HAP-1 (cell line): ENCODE results near the gene IL1RAPL1.

ENCODE experiments used
- DNase-seq, 2 experiments: peaks; one replicate each; pipeline ENCODE4 v3.0.0-alpha.2; 2016 to 2020; ENCODE audit warnings: low spot score in 2 of 2
- H3K27me3 ChIP-seq: fragments of 250-450 bp; sonication (Bioruptor Pico); 2 replicates; pipeline ENCODE4 v1.5.1; 2020; ENCODE audit warnings: low read depth, mild to moderate bottlenecking, moderate library complexity
- H3K36me3 ChIP-seq: fragments of 250-450 bp; sonication (Bioruptor Pico); replicated peaks from 2 replicates; pipeline ENCODE4 v1.5.1; 2020; ENCODE audit warnings: mild to moderate bottlenecking
- H3K4me1 ChIP-seq: fragments of 250-450 bp; sonication (Bioruptor Pico); 2 replicates; pipeline ENCODE4 v1.5.1; 2020; ENCODE audit warnings: mild to moderate bottlenecking
- H3K4me3 ChIP-seq: fragments of 250-450 bp; sonication (Bioruptor Pico); 2 replicates; pipeline ENCODE4 v1.5.1; 2020; ENCODE audit warnings: mild to moderate bottlenecking, moderate library complexity
- H3K9me3 ChIP-seq: fragments of 250-450 bp; sonication (Bioruptor Pico); 2 replicates; pipeline ENCODE4 v1.5.1; 2020; ENCODE audit warnings: mild to moderate bottlenecking, moderate library complexity
- in situ Hi-C: fragments of 300-500 bp; cut with MboI; formaldehyde crosslinking; loops from 3 replicates; pipeline ENCODE4 v1.14.3; 2020; ENCODE audit warnings: low sequenced_read_pairs, inconsistent platforms, mixed read lengths

IL1RAPL1 gene

DNA sequence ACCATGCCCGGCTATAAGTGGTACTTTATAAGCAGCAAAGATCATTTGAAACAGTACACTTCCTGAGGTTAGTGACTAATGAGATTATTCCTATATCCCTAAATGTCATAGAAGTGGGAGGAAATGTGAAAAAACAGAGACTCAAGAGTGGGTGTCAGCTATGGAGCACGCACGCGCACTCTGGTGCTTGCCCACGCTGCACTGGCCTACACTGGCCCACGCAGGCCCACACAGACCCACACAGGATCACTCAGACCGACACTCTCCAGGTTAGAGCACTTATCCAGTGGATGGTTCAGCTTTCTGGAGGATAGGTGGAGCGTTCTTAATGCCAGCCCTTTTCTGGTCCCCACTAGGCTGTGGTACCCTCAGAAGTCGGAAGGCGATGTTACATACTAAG lies 78.5 kb downstream of the IL1RAPL1 start:
- in situ Hi-C loops: no loop called here
- Histone ChIP-seq H3K9me3 (no peaks in the 10 kb centered on the region), H3K27me3 (no peaks in the 10 kb centered on the region), H3K4me3 (no peak overlapping the region), H3K4me1 (peaks cover 4% of the 10 kb centered on the region), H3K36me3 (no peaks in the 10 kb centered on the region)
- DNase-seq: no peak

DNA sequence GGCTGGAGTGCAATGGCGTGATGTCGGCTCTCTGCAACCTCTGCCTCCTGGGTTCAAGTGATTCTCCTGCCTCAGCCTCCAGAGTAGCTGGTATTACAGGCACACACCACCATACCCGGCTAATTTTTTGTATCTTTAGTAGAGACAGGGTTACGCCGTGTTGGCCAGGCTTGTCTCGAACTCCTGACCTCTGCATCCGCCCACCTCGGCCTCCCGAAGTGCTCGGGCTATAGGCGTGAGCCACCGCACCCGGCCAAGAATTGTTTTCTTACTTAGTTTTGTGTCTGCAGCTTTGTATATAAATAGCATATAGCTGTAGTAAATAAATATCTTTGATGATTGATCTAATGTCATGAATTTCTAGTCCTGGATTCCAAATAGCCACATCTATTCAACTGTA lies 81.1 kb downstream of the IL1RAPL1 start:
- no peak for DNase-seq
- Histone ChIP-seq H3K36me3 (no peaks in the 10 kb centered on the region), H3K4me1 (peaks cover 5% of the 10 kb centered on the region), H3K27me3 (no peaks in the 10 kb centered on the region), H3K4me3 (no peak overlapping the region), H3K9me3 (no peaks in the 10 kb centered on the region)
- in situ Hi-C loops: no loop called here

DNA sequence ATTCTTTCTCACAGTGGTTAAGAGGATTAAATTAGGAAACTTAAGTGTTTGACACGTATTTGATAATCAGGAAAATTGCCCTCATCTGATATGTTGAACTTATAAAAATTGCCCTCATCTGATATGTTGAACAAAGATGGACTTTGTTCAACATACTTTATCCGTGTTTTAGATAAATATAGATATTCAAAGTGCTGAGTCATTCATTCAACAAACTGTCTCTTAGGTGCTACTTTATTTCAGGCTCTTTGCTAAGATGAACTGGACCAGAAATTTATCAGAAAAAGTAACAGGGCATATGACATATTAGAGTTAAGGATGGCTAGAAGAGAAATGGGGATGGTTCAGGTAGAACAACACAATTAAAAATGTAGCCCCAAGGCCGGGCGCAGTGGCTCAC lies 81.7 kb downstream of the IL1RAPL1 start:
- no peaks in the 10 kb centered on the region for H3K27me3 ChIP-seq
- in situ Hi-C loops: no loop called here
- H3K36me3 ChIP-seq: no peaks in the 10 kb centered on the region
- H3K4me1 ChIP-seq: peaks cover 5% of the 10 kb centered on the region
- no peak for DNase-seq
- H3K4me3 ChIP-seq: no peak overlapping the region
- H3K9me3 ChIP-seq: no peaks in the 10 kb centered on the region

DNA sequence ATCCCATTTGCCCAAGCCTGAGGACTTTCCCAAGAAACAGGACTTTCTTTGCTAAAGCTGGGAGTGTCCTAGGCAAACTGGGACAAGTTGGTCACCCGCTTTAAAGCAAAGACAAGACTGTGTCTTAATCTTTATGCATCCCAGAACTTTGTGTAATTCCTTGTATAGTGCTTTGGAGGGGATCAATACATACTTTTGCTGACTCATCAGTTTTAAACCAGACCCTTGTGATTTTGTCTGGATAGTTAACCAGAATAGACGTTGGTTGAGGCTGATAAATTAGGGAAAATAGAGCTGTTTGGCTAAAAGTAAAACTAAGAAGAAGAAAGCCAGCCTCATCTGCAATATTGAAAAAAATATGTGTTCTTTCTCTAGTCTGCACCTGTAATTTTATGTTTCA lies 82.8 kb downstream of the IL1RAPL1 start:
- H3K4me3 ChIP-seq: no peak overlapping the region
- H3K4me1 ChIP-seq: peaks cover 13% of the 10 kb centered on the region
- DNase-seq: no peak
- in situ Hi-C loops: no loop called here
- no peaks in the 10 kb centered on the region for H3K9me3 ChIP-seq
- no peaks in the 10 kb centered on the region for H3K36me3 ChIP-seq
- H3K27me3 ChIP-seq: no peaks in the 10 kb centered on the region

DNA sequence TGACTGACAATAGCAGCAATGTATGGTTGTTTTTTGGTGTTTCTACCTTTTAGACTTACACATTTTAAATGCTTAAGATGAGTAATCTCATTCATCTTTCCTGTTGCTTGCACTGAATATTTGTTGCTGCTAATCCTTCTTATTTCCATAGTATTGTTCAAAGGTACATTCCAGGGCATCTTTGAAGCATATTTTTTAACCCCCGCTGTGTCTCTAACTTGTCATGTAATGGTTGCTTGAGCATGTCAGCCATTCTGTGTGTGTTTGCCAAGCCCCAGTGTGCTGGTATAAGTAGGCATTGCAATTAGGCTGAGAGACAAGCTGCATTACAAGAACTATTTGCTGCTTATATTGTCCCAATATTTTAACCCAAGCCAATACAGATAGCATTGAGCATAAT lies 87.9 kb downstream of the IL1RAPL1 start:
- Histone ChIP-seq H3K4me3 (no peak overlapping the region), H3K9me3 (no peaks in the 10 kb centered on the region), H3K27me3 (no peaks in the 10 kb centered on the region), H3K36me3 (no peaks in the 10 kb centered on the region), H3K4me1 (peaks cover 13% of the 10 kb centered on the region)
- DNase-seq: peak in 1 of 2 experiments; percentile 47
- in situ Hi-C loops: no loop called here

DNA sequence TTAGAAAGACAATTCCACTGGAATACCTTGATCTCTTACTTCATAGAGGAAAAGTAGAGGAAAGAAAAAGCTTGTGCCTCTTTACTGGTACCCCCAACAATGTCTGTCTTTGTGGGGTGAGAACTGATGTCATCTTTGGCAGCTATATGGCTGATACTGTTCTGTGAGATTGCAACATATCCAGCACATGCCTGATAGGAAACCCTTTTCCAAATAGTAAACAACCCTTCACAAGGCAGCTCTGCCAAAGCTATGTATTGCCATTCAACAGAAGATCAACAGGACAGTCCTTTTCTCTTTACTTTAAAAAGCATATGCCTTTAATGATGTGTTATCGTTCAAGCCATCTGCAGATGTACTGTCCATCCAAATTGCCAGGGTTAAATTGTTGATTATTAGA lies 105.9 kb downstream of the IL1RAPL1 start:
- Histone ChIP-seq H3K9me3 (no peaks in the 10 kb centered on the region), H3K4me1 (peaks cover 18% of the 10 kb centered on the region), H3K4me3 (no peak overlapping the region), H3K27me3 (no peaks in the 10 kb centered on the region), H3K36me3 (no peaks in the 10 kb centered on the region)
- DNase-seq: no peak
- in situ Hi-C loops: no loop called here

DNA sequence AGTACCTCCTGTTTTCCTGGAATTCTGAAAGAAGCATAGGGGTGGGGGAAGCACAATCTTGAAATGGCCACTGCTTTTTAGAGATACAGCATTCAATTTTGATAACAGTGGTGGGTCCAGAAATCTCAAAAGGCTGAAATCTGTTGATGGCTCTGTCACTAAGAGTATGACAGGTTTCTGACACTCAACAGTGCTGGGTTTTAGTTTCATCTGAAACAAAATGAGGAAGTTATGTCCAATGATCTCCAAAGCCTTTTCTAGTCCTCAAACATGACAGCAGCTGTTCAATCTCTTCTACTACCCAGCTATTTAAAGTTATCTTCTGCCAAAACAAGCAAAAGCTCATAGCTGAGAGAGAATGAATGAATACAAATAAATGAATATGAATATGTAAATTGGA lies 110.5 kb downstream of the IL1RAPL1 start:
- Histone ChIP-seq H3K9me3 (no peaks in the 10 kb centered on the region), H3K36me3 (no peaks in the 10 kb centered on the region), H3K4me3 (no peak overlapping the region), H3K27me3 (no peaks in the 10 kb centered on the region), H3K4me1 (peaks cover 3% of the 10 kb centered on the region; the same call in 1 of the 2 replicates)
- DNase-seq: no peak
- in situ Hi-C loops: no loop called here

DNA sequence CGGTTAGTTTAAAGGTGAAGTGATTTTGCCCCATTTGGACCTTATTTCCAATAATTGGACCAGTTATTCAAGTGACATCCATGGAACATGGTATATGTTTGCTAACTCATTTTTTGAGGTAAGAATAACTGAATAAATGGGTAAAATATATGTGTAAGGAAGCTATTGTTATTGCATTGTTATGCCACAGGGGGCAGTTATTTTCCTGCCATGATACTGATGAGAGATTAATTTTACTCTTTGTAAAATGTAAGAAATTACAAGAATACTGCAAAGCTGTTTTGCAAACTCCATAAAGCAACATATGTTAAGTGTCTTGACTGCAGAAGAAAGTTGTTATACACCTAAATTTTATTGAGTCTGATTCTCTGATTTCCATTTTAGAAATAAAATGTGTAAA lies 114.0 kb downstream of the IL1RAPL1 start:
- peaks cover 3% of the 10 kb centered on the region; the same call in 1 of the 2 replicates for H3K4me1 ChIP-seq
- H3K36me3 ChIP-seq: no peaks in the 10 kb centered on the region
- in situ Hi-C loops: no loop called here
- H3K9me3 ChIP-seq: no peaks in the 10 kb centered on the region
- no peak for DNase-seq
- no peaks in the 10 kb centered on the region for H3K27me3 ChIP-seq
- H3K4me3 ChIP-seq: no peak overlapping the region

DNA sequence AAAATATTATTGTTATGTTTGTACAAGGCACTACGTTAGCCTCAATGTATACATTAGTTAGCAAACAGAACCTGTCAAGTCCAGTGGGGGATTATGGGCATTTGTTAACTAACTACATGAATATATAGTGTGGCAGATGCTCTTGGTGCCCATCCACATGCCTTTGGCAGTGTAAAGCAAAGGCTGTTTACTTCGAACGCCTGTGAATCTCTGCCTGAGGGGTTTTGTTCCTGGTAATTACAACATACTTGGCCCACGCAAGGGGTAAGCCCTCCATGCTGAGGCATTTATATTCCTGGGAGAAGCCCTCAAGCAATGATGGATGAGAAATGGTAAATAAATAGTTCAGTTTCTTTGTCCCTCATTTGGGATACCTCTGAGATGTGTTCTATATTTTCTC lies 119.7 kb downstream of the IL1RAPL1 start:
- in situ Hi-C loops: no loop called here
- no peak for DNase-seq
- no peaks in the 10 kb centered on the region for H3K9me3 ChIP-seq

DNA sequence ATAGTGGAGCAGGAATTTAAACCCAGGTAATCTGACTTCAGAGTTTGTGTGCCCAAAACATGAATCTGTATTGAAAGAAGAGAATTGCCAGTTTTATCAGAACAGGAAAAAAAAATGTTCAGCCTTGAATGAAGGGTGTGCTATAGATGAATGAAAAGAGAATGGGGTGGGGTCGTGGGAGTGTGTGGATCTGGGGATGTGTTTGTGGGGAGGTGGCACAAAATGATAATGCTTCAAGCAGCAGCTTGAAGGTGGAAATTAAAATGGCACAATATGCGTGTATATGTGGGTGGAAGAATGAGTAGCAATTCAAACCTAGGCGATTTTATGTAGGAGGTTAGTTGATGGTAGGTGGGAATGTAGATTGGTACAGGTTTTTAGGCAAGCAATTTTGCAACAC lies 122.2 kb downstream of the IL1RAPL1 start:
- H3K4me1 ChIP-seq: 0 out of 2 replicates have a peak, but pooled peaks cover 3% of the 10 kb centered on the region
- DNase-seq: no peak
- in situ Hi-C loops: no loop called here
- H3K4me3 ChIP-seq: no peak overlapping the region
- no peaks in the 10 kb centered on the region for H3K36me3 ChIP-seq
- no peaks in the 10 kb centered on the region for H3K9me3 ChIP-seq
- no peaks in the 10 kb centered on the region for H3K27me3 ChIP-seq

More for the DNA sequence above, 119.7 kb downstream of the IL1RAPL1 start:
- Histone ChIP-seq H3K4me1 (peaks cover 6% of the 10 kb centered on the region; the same call in 1 of the 2 replicates), H3K27me3 (no peaks in the 10 kb centered on the region), H3K36me3 (no peaks in the 10 kb centered on the region), H3K4me3 (no peak overlapping the region)

DNA sequence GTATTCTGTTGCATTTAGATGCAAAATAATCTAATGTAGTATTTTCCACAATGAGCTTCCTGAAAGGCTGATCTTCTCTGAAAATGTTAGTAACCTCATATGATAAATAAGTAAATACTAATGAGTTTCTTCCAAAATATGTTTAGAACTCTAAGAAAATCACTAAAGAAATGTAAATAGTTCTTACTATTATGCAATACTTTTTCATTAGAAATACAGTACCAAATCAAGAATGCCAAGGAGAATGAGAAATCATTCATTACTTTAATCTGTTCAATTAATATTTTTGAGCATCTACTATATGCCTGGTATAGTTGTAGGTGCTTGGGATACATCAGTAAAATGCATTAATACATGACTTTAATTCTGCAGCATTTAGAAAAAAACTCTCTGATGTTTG lies 130.6 kb downstream of the IL1RAPL1 start:
- H3K36me3 ChIP-seq: no peaks in the 10 kb centered on the region
- in situ Hi-C loops: no loop called here
- H3K4me3 ChIP-seq: no peak overlapping the region
- no peak for DNase-seq
- H3K27me3 ChIP-seq: no peaks in the 10 kb centered on the region
- H3K4me1 ChIP-seq: no peaks in the 10 kb centered on the region
- no peaks in the 10 kb centered on the region for H3K9me3 ChIP-seq

DNA sequence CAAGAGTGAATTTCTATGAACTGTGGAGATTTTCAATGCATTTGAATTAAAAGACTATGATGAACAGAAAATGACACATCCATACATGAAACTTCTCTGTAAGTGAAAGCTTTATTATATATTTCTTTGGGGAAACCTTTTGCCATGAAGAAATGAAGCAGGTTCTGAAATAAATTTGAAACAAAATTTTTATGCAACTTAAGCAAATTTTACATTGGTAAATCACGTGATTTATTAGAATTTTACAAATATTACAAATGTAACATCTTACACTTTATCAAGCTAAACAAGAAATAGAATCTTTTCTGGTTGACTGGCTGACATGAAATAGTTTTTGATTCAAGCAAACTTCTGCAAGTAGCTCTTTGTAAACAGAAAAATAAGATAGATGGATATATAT lies 131.2 kb downstream of the IL1RAPL1 start:
- Histone ChIP-seq H3K4me1 (no peaks in the 10 kb centered on the region), H3K4me3 (no peak overlapping the region), H3K36me3 (no peaks in the 10 kb centered on the region), H3K27me3 (no peaks in the 10 kb centered on the region), H3K9me3 (no peaks in the 10 kb centered on the region)
- no peak for DNase-seq
- in situ Hi-C loops: no loop called here

DNA sequence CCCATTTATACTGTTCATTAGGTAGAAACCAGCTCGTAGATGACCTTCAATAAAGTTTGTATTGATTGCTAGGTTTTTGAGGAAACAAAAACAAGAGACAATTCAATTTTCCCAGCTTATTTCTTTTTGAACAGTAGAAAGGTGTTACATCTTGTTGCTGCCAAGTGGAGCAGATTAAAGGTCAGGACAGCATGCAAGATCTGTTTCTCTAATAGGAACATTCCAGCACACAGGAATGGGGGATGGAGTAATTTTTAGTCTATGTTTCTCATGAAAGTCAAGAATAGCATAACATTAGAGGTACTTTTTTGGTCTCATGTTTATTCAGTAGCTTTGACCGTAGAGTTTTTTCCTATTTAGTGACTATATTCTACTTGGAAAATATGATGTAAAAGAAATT lies 132.4 kb downstream of the IL1RAPL1 start:
- no peaks in the 10 kb centered on the region for H3K4me1 ChIP-seq
- no peak overlapping the region for H3K4me3 ChIP-seq
- no peak for DNase-seq
- no peaks in the 10 kb centered on the region for H3K9me3 ChIP-seq
- in situ Hi-C loops: no loop called here
- H3K36me3 ChIP-seq: no peaks in the 10 kb centered on the region
- H3K27me3 ChIP-seq: no peaks in the 10 kb centered on the region

DNA sequence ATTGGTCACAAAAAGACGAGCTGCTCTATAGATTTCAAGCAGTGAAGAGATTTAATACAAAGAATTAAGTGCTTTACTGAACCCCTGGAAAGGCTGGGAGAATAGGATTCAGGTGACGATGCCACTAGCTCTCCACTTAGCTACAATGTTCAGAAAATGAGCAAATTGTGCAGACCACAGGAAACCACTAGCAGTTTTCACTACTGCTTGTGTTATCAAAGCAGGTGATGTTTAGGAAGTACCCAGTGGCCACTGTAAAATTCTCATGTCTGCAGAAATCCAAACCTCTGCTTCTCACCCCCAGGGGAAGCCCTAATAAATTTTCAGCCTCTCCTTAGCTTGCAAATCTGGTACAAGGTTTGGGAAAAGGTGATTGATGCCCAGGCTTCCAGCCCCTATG lies 165.1 kb downstream of the IL1RAPL1 start:
- H3K9me3 ChIP-seq: no peaks in the 10 kb centered on the region
- H3K4me3 ChIP-seq: no peak overlapping the region
- H3K27me3 ChIP-seq: no peaks in the 10 kb centered on the region
- no peaks in the 10 kb centered on the region for H3K4me1 ChIP-seq
- no peaks in the 10 kb centered on the region for H3K36me3 ChIP-seq
- DNase-seq: no peak
- in situ Hi-C loops: no loop called here

DNA sequence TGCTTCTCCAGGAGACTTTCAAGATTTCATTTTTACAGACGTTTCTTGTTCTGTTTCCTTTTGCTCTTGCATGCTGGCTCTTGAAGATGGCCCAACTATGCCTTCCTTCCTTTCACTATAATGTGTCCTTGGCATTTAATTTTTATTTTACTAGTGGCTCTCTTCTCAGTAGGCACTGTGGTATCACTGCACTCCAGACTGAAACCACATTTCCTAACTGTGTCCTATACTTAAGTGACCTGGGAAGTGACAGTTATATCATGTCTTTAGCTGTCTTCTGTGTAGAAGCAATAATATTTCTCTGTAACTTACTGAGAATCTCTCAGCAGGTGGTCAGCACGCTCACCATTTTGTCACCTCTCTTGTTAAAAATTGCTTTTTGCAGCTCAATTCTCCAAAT lies 168.9 kb downstream of the IL1RAPL1 start:
- no peaks in the 10 kb centered on the region for H3K9me3 ChIP-seq
- H3K27me3 ChIP-seq: no peaks in the 10 kb centered on the region
- DNase-seq: no peak
- H3K4me1 ChIP-seq: no peaks in the 10 kb centered on the region
- H3K36me3 ChIP-seq: no peaks in the 10 kb centered on the region
- H3K4me3 ChIP-seq: no peak overlapping the region
- in situ Hi-C loops: no loop called here
